GM19193 (cell line): Measurements from ENCODE around the gene OR6C74.

Source experiments
- POLR2A ChIP-seq: IDR thresholded peaks from 4 replicates; pipeline ENCODE4 v1.6.1; 2011; ENCODE audit not compliant: insufficient read depth, insufficient read length; ENCODE audit errors: extremely low read depth

OR6C74 gene

DNA sequence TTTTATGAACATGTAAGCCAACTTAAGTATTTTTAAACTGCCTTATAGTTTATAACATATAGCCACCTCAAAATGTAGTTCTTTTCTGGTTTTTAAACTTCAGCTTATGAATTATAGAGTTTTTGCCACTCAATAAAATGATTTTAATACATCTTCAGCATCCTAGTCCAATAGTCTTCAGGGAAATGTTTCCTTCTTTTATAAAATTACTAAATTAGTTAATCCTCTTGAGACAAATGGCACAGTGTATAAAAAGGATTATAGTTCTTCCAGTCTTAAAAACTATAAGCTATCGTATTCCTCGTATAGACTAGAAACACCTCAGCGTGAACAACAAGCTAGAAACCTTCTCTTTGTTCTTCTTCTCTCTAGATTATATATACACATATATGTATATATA, at the start of gene OR6C74:
TSS of gene OR6C74 (plus strand) at position 301 of the 400 bp plus-strand sequence. CDS start 2,679 bp downstream, outside the sequence.
- TF ChIP-seq POLR2A, result no peak

DNA sequence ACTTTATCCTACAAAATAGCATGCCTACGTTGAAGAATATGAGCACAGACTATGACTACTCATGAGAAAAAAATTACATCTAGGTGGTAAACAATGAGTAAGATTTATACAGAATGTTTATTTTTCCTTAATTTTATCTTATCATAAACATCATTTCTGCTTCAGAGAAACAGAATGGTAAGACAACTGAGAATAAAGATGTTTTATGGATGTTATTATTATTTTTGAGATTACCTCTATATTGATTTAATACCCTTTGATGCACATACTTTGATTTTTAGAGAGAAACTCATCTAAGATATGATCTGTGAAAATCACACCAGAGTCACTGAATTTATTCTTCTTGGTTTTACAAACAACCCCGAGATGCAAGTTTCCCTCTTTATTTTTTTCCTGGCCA, 23.7 kb upstream of the OR6C74 start, which contains the start of gene OR10A7:
TSS of gene OR10A7 (plus strand) at position 301 of the 400 bp plus-strand sequence. CDS start at position 301, 0 bp downstream.
- TF ChIP-seq POLR2A, result no peak

DNA sequence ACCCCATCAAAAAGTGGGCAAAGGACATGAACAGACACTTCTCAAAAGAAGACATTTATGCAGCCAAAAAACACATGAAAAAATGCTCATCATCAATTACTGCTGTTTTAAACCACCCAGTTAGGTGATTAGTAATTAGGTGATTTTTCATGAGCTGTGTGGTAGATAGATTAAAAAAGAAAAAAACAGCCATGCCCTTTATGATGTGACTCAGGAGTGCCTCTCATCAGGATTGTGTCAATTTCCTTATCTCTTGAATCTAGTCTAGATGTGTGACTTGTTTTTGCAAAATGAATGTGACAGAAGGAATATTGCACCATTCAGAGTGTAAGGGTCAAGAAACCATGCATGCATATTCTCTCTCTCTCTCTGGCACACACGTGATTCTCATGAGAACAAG, 17.9 kb upstream of the OR6C74 start:
- TF ChIP-seq POLR2A, result no peak

DNA sequence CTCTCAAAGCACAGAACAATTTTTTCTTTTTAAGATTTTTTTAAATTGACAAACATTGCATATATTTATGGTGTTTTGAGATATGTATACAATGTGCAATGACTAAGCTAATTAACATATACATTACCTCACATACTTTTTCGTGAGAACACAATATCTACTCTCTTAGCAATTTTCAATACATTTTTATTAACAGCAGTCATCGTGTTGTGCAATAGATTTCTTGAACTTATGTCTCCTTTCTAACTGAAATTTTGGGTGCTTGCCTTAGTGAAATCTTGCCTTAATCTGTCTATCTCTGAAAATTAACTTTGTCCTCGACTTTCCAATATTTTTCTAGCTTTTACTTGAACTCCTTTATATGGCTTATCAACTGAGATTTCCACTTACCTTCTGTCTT, 16.8 kb upstream of the OR6C74 start:
- TF ChIP-seq POLR2A, result no peak

DNA sequence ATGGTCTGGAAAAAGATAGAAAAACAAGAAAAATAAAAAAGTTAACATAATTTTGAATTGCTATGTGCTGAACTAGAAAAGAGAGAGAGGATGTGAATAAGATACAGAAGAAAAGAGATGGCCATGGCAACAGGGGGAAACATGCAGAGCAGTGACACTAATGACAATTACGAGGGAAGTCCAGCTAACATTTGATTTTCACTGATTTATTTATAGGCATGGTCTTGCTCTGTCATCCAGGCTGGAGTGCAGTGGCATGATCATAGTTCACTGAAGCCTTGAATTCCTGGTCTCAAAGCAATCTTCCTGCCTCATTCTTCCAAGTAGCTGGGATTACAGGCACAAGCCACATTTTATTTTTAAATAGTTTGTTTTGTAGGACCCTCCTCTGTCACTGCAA, 1.8 kb downstream of the OR6C74 start:
- TF ChIP-seq POLR2A, result no peak

DNA sequence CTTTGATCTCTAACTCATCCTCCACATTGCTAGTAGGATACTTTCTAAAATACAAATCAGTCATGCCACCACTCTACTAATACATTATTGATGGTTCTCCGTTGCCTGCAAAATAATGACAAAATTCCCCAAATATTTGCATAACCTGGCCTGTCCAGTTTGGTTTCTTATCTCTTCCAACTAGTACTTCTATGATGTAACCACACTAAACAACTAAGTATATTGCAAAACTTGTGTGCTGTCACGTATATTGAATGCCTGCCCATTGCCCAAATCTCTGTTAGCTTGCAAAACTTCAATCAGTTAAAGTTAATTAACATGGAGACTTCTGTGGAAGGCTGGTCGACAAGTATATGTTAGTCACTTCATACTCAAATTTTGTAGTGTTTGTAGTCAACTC, 6.5 kb downstream of the OR6C74 start:
- TF ChIP-seq POLR2A, result no peak

DNA sequence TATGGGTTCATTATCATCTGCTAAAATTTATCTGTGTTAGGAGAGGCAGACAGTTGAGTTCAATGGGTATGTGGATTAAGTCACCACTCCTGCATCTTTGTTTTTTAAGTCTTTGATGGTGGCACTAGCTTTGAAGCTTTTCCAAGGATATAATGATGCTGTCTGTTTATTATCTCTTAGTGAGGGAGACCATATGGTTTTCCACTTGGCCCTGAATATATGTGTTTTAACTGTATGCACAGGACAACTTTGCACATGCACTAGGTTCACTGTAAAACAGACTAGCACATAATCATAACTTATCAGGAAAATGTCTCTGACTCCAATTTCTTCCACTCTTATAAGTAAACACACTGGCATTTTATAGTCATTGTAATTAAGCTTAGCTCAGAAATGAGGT, 8.9 kb downstream of the OR6C74 start:
- no peak for TF ChIP-seq POLR2A

DNA sequence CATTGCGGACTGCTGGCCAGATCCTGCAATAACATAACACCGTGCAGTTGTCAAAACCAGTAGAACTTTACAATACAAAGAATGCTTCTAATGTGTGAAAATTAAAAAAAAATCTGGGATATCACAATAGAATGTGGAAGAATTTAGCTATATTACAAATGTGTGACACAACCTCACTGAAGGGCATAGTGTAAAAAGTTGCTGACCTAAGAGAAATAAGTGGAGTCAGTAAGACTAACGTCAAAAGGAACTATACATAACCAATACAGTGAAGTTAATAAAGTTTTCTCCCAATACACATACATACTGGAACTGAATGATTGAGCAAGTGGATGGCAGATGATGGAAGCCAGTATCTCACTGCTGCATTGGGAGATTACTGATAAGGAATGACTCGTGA, 12.4 kb downstream of the OR6C74 start:
- no peak for TF ChIP-seq POLR2A

DNA sequence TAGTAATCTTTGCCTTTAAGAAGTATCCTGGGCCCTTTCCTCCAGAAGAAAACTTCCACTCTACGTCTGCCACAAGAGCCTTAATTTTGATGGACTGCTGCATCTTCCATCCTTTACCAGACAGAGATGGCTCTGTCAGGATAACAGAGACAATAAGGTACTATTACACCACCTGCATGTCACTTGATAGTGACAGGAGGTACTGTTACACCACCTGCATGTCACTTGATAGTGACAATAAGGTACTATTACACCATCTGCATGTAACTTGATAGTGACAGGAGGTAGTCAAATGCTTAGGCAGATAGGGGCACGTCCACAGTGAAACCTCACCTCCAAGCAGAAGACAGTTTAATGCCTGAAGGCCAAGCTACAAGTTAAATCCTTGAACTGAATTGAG, 13.9 kb downstream of the OR6C74 start:
- TF ChIP-seq POLR2A, result no peak

DNA sequence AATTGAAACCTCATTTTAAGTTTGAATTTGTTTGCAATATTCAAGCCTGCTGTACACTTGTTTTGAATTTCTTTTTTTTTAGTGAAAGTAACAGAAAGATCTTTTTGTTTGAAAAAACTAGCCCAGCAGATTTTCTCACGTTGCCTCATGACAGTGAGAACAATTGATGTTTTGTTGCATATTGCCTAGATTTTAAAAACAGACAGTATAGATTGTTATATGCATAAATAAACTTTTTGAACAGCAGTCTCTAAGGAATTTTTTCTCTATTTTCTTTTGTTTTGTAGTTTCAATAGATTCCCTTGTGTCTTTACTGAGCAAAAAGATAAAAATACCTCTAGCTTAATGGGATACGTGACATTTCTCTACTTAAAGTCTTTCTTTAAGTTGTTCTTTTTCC, 36.6 kb downstream of the OR6C74 start:
- TF ChIP-seq POLR2A, result no peak

DNA sequence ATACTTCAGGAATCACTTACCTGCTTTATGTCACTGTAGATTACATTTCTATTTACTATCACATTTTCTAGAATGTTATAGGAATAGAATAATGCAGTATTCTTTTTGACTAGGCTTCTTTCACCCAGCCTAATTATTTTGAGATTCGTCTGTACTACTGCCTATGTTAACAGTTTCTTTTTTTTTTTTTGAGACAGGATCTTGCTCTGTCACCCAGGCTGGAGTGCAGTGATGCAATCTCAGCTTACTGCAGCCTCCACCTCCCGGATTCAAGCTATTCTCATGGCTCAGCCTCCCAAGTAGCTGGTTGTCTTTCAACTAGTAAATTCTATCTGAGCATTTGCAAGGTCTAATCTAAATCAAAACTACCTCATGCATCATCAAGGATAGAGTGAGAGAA, 45.6 kb downstream of the OR6C74 start:
- no peak for TF ChIP-seq POLR2A
